ENCODE measurements around the gene GALNT10.
"Not testable (repeated sequence)": the region's sequence is repeated elsewhere in the genome, so short reads cannot be mapped to it uniquely, and the experiment has no call there.

GALNT10 gene

GRCh38 chr5:154359221-154359573 is 168.7 kb downstream of the GALNT10 start:
- TF ChIP-seq, protein P1, sequence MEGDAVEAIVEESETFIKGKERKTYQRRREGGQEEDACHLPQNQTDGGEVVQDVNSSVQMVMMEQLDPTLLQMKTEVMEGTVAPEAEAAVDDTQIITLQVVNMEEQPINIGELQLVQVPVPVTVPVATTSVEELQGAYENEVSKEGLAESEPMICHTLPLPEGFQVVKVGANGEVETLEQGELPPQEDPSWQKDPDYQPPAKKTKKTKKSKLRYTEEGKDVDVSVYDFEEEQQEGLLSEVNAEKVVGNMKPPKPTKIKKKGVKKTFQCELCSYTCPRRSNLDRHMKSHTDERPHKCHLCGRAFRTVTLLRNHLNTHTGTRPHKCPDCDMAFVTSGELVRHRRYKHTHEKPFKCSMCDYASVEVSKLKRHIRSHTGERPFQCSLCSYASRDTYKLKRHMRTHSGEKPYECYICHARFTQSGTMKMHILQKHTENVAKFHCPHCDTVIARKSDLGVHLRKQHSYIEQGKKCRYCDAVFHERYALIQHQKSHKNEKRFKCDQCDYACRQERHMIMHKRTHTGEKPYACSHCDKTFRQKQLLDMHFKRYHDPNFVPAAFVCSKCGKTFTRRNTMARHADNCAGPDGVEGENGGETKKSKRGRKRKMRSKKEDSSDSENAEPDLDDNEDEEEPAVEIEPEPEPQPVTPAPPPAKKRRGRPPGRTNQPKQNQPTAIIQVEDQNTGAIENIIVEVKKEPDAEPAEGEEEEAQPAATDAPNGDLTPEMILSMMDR (IDR thresholded peaks at IDR 0.05; ENCODE audit: insufficient read depth, low read length, poor library complexity, severe bottlenecking): no peak
- H3K36me3 ChIP-seq (ENCODE audit: control insufficient read depth, insufficient read depth, low read length): peaks cover 2% of the 10 kb centered on the region; the same call in 1 of the 2 replicates
- H3K27me3 ChIP-seq (replicated peaks; ENCODE audit: control insufficient read depth, insufficient read depth, low read length): no peaks in the 10 kb centered on the region
- no peak overlapping the region for H3K4me3 ChIP-seq (replicated peaks; ENCODE audit: low read depth, low read length)
- no peak for DNase-seq (ENCODE audit: extremely low read depth, insufficient read length)

GRCh38 chr5:154360241-154360640 is 169.7 kb downstream of the GALNT10 start:
- H3K27me3 ChIP-seq (replicated peaks; ENCODE audit: control insufficient read depth, insufficient read depth, low read length); H3K4me3 ChIP-seq (replicated peaks; ENCODE audit: low read depth, low read length); H3K36me3 ChIP-seq (ENCODE audit: control insufficient read depth, insufficient read depth, low read length); DNase-seq (ENCODE audit: extremely low read depth, insufficient read length): not testable (repeated sequence)

GRCh38 chr5:154363411-154363810 is 172.9 kb downstream of the GALNT10 start:
- TF ChIP-seq, protein P1 (IDR thresholded peaks at IDR 0.05; ENCODE audit: insufficient read depth, low read length, poor library complexity, severe bottlenecking): no peak
- Histone ChIP-seq H3K36me3 (ENCODE audit: control insufficient read depth, insufficient read depth, low read length) (no peaks in the 10 kb centered on the region), H3K27me3 (replicated peaks; ENCODE audit: control insufficient read depth, insufficient read depth, low read length) (no peaks in the 10 kb centered on the region), H3K4me3 (replicated peaks; ENCODE audit: low read depth, low read length) (no peak overlapping the region)
- DNase-seq (ENCODE audit: extremely low read depth, insufficient read length): no peak

GRCh38 chr5:154364771-154365170 is 174.2 kb downstream of the GALNT10 start:
- no peak for DNase-seq (ENCODE audit: extremely low read depth, insufficient read length)
- Histone ChIP-seq H3K36me3 (ENCODE audit: control insufficient read depth, insufficient read depth, low read length) (peaks cover 1% of the 10 kb centered on the region), H3K27me3 (replicated peaks; ENCODE audit: control insufficient read depth, insufficient read depth, low read length) (no peaks in the 10 kb centered on the region), H3K4me3 (replicated peaks; ENCODE audit: low read depth, low read length) (no peak overlapping the region)
- TF ChIP-seq, protein P1 (IDR thresholded peaks at IDR 0.05; ENCODE audit: insufficient read depth, low read length, poor library complexity, severe bottlenecking): no peak

DNA sequence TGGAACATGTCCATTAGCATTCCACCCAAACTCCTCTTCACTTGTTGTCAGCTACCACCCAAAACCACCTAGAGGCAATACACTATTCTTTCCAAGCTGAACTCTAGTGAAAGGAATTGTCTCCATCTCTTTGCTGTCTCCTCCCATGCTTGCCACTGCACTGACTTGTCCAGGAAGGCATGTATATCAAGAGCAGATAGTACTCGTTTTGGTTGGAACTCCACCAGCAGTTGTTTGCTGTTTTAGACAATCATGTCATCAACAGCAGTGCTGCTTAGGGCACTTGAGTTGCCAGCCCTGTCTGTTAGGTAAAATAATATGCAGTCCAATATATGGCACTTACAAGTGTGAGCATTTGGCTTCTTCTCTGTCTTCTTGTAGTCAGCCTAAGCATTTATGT is 175.3 kb downstream of the GALNT10 start:
- H3K4me3 ChIP-seq (replicated peaks; ENCODE audit: low read depth, low read length): no peak overlapping the region
- DNase-seq (ENCODE audit: extremely low read depth, insufficient read length): no peak
- TF ChIP-seq, protein P1 (IDR thresholded peaks at IDR 0.05; ENCODE audit: insufficient read depth, low read length, poor library complexity, severe bottlenecking): no peak
- peaks cover 8% of the 10 kb centered on the region for H3K36me3 ChIP-seq (ENCODE audit: control insufficient read depth, insufficient read depth, low read length)
- no peaks in the 10 kb centered on the region for H3K27me3 ChIP-seq (replicated peaks; ENCODE audit: control insufficient read depth, insufficient read depth, low read length)

- DNase-seq (ENCODE audit: extremely low read depth, insufficient read length): no peak
- TF ChIP-seq, protein P1 (IDR thresholded peaks at IDR 0.05; ENCODE audit: insufficient read depth, low read length, poor library complexity, severe bottlenecking): no peak
- Histone ChIP-seq H3K27me3 (replicated peaks; ENCODE audit: control insufficient read depth, insufficient read depth, low read length) (no peaks in the 10 kb centered on the region), H3K4me3 (replicated peaks; ENCODE audit: low read depth, low read length) (no peak overlapping the region), H3K36me3 (ENCODE audit: control insufficient read depth, insufficient read depth, low read length) (peaks cover 9% of the 10 kb centered on the region)
Measured at GRCh38 chr5:154366353-154366752, 175.8 kb downstream of the GALNT10 start.

Measured in GM06990 (cell line).